Stimulated activated CD4-positive, alpha-beta T cell treated with anti-CD3 and anti-CD28 coated beads, Interleukin-1b, Interleukin-23, amount 100 ng/mL, for 1 hour (primary cell): Measurements from ENCODE around the gene KPNA3.
"Not testable (repeated sequence)": the region's sequence is repeated elsewhere in the genome, so short reads cannot be mapped to it uniquely, and the experiment has no call there.

ENCODE experiments used
- DNase-seq, 2 donors: peaks; one replicate each; pipeline ENCODE4 v3.0.0-alpha.2; 2020; ENCODE audit warnings: low read depth in 2 of 2

Gene KPNA3

GRCh38 chr13:49806126-49806536 lies 13.6 kb upstream of the KPNA3 start:
- DNase-seq: no peak

GRCh38 chr13:49803047-49803446 lies 10.6 kb upstream of the KPNA3 start:
- DNase-seq: not testable (repeated sequence)

DNA sequence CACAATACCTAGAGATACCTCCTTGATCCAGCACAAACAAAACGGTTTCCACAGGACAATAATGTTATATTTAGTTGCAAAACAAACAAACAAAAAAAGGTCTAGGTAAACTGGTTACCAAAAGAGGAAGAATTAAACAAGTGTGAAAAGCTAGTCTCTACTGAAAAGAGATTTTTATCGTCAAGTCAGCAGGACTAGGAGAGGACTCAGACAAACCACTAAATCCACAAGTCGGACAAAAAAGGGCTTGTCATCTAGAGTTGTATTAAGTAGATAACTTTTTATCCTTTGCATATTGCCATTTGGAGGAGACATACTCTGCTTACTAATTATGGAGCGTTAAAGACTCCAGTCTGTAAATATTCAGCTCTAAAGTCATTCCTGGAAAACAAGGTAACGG lies 9.9 kb upstream of the KPNA3 start:
- no peak for DNase-seq

DNA sequence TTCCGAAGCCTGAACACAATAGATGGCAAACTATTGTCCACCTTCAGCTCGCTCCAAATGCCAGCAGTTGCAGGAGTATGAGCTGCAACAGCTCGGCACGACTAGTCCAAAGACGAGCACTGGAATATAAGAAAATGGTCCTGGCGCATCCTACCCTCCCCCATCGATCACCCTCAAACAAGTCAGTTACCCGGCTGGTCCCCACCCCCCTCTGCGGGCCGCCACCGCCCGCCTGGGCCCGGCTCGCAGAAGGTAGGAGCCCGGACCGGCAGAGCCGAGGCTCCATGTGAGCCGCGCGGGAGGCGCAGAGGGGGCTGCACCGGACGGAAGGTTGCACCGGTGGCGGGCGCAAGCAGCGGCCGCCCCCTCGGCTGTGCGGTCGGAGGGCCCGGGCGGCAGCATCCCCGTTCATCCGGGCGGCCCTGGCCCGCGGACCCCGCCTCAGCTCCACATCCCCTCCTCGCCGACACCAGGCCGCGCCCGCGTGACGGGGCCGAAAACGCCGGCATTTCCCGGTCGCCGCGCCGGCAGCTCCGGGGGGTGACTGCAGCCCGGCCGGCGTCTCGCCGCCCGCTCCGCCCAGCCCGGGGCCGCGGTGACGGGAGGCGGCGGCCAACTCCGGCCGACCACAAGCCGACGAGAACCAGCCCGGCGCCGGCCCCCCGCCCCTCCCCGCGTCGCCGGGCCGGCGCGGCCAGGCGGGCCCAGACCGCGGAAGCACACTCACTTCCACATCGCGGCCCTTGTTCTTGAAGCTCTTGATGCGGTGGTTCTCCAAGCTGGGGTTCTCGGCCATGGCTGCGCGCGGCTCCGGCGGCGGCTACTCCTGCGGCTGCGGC lies 552 bp downstream of the KPNA3 start:
- DNase-seq: peak in 1 of 2 donors; percentile 17

- no peak for DNase-seq
These were observed 1.2 kb downstream of the KPNA3 start for GRCh38 chr13:49791315-49791710.

DNA sequence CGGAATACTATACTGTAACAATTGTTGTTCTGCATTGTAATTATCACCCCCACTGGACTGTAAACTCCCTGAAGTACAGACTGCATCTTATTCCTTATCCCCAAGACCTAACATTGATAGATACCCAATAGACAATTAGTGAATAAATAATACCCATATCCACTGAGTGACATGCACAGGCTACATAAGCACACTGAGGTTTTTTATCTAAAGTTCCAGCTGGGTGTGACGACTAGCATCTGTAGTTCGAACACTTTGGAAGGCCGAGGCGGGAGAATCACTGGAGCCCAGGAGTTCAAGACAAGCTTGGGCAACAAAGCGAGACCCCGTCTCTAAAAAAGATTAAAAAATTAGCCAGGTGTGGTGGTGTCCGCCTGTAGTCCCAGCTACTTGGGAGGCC lies 2.5 kb downstream of the KPNA3 start:
- DNase-seq: no peak

- DNase-seq: no peak
These were observed 6.0 kb downstream of the KPNA3 start for GRCh38 chr13:49786401-49787008.

DNA sequence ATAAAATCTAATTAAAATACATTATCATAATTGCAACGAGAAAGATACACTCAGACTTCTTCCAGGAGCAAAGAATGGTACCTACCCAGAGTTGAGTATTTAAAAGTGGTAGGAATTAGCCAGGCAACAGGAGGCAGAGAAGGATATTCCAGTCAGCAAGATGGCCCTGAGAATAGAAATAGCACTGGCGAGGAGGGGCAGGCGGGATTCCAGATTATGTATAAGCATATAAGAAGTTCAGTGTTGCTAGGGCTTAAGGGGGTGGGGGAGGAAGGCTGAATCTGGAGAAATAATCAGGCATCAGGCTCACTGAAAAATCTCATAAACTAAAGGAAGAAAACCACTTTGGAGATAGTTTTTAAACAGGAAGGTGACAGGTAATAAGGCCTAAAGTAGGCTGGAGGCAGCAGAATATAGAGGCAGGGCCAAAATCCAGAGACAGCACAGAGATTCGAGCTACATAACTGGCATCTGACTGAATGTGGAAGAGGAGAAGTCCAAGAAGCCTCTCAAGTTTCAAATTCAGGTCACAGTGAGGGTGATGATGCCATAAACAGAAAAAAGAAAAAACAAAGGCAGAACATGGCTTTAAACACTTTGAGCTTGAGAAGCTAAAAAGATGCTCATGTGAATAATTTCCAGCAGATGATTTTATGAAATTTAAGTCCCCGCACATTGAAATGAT lies 7.5 kb downstream of the KPNA3 start:
- no peak for DNase-seq

- DNase-seq: no peak
These were observed 8.6 kb downstream of the KPNA3 start for GRCh38 chr13:49783865-49784264.

DNA sequence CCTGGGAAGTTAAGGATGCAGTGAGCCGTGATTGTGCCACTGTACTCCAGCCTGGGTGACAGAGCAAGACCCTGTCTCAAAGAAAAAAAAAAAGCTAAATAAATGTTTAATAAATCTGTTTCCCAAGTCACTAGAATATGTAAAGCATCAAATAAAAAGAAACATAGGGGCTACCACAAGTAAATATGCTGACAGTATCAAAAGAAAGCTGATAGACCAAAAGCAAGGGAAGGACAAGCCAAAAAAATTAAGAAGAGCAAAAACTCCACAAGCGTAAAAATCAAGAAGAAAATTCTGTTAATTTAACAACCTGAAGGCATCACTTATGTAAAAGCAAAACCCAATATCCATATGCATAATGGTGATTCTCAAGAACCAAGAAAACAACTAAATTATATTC lies 9.7 kb downstream of the KPNA3 start:
- no peak for DNase-seq

- DNase-seq: no peak
These were observed 10.7 kb downstream of the KPNA3 start for GRCh38 chr13:49781806-49782205.

DNA sequence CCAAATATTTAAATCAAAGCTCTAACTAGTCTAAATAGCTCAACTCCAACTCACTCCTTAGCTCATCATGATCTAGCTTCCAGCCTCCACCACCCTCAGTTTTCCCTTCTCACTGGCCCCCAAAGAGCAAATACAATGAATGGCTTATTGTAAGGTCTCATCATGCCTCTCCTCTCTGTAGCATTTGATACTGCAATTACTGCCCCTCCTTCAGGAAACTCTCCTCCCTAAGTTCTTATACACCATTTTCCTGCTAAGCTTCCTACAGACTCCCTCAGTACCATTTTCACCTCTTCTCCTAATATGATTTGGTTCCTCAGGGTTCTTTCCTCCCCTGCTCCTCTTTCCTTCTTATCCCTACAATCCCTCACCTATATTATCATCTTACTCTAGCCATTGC lies 12.8 kb downstream of the KPNA3 start:
- no peak for DNase-seq

GRCh38 chr13:49777746-49778614 lies 14.5 kb downstream of the KPNA3 start:
- DNase-seq: no peak

DNA sequence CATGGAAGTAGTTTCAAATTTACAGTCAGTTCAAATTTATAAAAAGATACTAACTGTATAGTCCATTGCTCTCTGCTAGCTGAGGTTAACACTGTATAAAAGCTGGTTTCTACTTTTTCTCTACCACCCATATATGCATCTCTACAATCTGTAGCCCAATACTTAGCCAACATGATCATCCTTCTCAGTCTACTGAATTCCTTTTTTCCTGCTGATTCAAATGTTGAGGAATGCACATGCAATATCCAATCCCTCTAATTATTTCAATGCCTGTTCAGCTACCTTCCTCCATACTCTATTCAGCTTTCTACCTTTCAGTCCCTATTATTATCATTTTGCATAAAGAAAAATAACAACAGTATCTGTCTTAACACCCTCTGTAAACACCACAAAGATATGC lies 15.6 kb downstream of the KPNA3 start:
- no peak for DNase-seq

- no peak for DNase-seq
These were observed 18.0 kb downstream of the KPNA3 start for GRCh38 chr13:49774376-49775005.

DNA sequence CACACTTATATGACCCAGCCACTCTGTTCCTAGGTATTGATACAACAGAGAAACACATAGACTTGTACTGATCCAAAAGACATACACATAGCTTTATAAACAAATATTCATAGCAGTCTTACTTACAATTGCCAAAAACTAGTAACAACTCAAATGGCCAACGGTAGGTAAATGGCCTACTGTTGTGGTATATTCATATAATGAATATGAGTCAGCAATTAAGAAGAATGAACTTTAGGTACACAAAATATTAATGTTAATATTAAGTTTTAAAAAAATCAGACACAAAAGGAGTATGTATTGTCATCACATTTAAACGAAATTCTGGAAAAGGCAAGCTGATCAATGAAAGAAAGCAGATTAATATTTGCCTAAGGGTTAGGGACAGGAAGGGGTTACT lies 19.7 kb downstream of the KPNA3 start:
- no peak for DNase-seq

DNA sequence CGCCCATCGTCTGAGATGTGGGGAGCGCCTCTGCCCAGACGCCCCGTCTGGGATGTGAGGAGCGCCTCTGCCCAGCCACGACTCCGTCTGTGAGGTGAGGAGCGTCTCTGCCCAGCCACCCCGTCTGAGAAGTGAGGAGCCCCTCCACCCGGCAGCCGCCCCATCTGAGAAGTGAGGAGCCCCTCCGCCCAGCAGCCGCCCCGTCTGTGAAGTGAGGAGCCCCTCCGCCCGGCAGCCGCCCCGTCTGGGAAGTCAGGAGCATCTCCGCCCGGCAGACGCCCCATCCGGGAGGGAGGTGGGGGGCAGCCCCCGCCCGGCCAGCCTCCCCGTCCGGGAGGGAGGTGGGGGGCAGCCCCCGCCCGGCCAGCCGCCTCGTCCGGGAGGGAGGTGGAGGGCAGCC lies 30.7 kb downstream of the KPNA3 start:
- not testable (repeated sequence) for DNase-seq

DNA sequence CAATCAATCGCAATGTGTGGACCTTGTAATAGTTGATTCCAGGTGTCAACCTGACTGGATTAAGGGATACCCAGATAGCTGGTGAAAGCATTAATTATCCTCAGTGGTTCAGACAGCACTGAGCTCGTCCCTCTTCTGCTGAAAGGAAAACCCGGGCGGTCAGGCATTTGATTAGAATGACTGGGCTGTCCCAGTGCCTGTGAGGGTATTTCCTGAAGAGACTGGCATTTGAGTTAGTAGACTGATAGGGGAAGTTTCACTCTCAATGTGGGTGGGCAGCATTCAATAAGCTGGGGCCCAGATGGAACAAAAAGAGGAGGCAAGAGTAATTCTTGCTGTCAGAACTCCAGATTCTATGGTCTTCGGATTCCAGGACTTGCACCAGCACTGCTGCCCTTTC lies 31.9 kb downstream of the KPNA3 start:
- no peak for DNase-seq

GRCh38 chr13:49759503-49759902 lies 33.0 kb downstream of the KPNA3 start:
- DNase-seq: no peak

DNA sequence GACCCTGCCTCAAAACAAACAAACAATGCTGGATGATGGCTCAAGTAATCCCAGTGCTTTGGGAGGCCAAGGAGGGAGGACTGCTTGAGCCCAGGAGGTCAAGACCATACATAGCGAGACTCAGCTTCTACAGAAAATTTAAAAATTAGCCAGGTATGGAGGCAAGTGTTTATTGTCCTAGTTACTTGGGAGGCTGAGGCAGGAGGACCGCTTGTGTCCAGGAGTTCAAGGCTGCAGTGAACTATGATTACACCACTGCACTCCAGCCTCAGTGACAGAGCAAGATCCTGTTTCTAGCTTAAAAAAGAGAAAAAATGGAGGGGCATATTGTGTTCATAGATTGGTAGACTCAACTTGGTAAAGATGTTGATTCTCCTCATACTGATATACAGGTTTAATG lies 36.2 kb downstream of the KPNA3 start:
- DNase-seq: no peak

DNA sequence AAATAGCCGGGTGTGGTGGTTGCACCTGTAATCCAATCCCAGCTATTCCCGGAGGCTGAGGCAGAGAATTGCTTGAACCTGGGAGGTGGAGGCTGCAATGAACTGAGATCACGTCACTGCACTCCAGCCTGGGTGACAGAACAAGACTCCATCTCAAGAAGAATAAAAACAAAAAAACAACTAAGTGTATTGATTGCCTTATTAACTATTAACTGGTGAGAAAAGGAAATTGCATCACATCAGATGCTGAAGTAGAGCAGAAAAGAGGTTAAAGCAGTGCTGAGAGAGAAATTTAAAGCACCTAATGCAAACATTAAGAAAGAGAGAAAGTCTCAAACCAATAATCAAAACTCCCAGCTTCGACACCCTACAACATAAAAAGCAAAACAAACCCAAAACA lies 38.3 kb downstream of the KPNA3 start:
- DNase-seq: no peak
